Epithelial cell of proximal tubule (primary cell): Measurements from ENCODE around the gene FCRL6. TPM values are rescaled to one million over a fixed set of nuclear protein-coding genes. Genes with fewer than 3 reads are reported as not detected.

Source experiments
- DNase-seq: peaks from one replicate; pipeline ENCODE4 v3.0.0-alpha.2; 2011; ENCODE audit warnings: low read depth
- H3K4me3 ChIP-seq: 2 replicates; pipeline ENCODE4 v1.5.1; 2011; ENCODE audit warnings: low read depth, mild to moderate bottlenecking, low read length
- total RNA-seq: library from RNA; depleted of rRNA; stranded (reverse); fragments of >200 nt; gene quantifications from 2 replicates; pipeline ENCODE4 v1.2.3, GENCODE V29; 2015
- TF ChIP-seq, protein P1 (sequence below): conservative IDR thresholded peaks from 2 replicates; pipeline ENCODE4 v1.5.1; 2012; ENCODE audit warnings: low read depth, mild to moderate bottlenecking, low read length

The FCRL6 gene
- total RNA-seq, 1 donor from 2014 or later, result not detected

DNA sequence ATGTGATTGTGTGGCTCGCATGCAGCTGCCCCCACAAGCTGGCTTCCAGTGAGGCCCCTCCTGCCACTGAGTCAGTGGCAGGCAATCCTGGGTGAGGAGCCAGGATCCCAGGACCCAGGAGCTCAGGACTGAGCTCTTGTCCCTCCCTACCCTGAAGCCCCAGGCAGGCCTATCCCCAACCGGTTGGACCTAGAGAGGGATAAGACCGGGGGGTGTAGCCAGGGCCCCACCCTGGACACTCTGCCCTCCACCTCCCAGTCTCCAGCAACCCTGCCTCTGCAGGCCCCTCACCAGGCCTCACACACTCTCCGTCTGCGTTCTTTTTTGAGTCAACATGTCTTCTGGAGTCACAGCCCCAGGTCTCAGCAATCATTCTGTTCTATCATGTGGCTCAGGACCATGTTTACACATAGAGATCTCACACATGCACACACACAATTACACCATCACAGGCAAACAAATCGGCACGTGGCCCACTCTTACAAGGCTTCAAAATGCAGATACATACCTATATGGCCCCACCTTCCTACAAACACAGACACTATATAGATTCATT, 57.7 kb downstream of the FCRL6 start:
- TF ChIP-seq, protein P1, sequence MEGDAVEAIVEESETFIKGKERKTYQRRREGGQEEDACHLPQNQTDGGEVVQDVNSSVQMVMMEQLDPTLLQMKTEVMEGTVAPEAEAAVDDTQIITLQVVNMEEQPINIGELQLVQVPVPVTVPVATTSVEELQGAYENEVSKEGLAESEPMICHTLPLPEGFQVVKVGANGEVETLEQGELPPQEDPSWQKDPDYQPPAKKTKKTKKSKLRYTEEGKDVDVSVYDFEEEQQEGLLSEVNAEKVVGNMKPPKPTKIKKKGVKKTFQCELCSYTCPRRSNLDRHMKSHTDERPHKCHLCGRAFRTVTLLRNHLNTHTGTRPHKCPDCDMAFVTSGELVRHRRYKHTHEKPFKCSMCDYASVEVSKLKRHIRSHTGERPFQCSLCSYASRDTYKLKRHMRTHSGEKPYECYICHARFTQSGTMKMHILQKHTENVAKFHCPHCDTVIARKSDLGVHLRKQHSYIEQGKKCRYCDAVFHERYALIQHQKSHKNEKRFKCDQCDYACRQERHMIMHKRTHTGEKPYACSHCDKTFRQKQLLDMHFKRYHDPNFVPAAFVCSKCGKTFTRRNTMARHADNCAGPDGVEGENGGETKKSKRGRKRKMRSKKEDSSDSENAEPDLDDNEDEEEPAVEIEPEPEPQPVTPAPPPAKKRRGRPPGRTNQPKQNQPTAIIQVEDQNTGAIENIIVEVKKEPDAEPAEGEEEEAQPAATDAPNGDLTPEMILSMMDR, result no peak
- H3K4me3 ChIP-seq, result no peak overlapping the region
- no peak for DNase-seq

DNA sequence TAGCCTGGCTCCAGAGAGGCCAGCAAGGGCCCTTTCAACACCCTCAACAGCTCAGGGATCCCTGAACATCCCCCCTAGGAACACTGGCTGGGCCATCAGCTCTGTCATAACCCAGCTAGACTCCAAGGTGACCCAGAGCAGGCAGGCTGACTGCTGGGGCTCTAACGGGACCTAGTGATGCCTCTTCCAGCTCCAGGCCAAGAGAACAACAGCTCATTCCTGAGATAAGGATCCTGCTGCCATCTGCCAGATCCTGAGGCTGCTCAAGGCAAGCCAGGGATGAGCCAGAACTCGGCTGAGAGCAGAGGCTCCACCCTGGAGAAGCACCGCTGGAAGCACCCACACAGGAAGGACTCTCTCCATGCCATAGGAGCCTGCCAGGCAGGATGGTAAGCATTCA, 58.3 kb downstream of the FCRL6 start:
- DNase-seq, result no peak
- H3K4me3 ChIP-seq, result no peak overlapping the region
- TF ChIP-seq, protein P1, result no peak

DNA sequence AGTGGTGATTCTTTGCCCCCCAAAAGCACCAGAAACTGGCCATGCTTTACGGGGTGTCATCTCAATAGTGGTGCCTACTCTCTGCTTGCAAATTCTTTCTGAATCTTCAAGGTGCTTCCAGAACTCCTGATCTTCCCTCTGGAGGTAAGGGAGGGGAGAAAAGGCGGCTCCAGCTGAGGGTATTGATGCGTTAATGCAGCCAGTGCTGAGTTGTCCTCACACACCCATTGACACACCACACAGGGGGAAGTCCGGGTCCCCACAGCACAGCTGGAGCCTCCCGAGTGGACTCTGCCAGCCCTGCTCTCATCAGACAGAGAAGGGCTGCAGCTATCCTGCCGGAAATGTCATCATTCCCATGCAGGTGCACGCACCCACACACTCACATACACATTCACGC, 59.1 kb downstream of the FCRL6 start:
- DNase-seq, result no peak
- H3K4me3 ChIP-seq, result no peak overlapping the region
- TF ChIP-seq, protein P1, result no peak

DNA sequence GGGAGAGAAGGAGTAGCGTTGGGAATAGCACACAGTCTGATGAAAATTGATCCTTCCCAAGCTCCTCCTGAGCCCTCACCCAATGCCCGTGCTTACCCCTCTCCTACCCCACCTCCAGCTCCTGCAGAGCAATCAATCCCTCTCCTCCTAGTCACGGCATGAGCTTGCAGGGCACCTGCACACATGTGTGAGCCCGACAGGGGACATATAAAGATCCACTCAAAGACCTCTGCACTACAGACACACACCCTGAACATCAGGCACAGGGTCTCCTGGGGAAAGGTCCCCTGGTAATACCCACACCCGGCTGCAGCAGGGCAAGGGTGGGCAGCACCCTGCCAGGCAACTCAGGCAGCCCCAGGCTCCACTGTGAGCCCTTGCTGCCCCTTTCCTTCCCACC, 59.9 kb downstream of the FCRL6 start:
- TF ChIP-seq, protein P1, result no peak

DNA sequence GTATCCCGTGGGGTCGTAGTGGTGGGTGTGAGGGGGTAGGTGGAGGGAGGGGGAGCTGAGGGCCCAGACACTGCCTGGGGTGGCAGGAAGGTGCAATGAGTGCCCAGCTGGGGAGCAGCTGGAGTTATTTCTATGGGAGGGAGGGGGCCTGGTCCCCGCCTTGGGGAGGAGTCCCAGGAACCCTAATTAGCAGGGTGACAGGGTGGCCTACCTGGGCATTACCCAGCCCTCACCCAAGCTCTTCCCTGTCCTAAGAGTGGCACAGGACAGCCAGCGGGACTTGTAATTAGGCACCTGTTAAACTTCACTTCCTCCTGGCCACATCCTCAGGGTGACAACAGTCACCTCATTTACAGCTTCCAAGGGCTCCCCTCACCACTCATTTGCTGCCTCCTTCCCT, 60.4 kb downstream of the FCRL6 start, which contains the start of gene VSIG8:
Gene VSIG8, minus strand, starts transcription at position 101 of the 400 bp plus-strand sequence. CDS start 136 bp downstream, outside the sequence.
- TF ChIP-seq, protein P1, result no peak
- DNase-seq, result no peak
- no peak within 1 kb of the TSS for H3K4me3 ChIP-seq

More for the DNA sequence above, 59.9 kb downstream of the FCRL6 start:
- no peak overlapping the region for H3K4me3 ChIP-seq
- no peak for DNase-seq

DNA sequence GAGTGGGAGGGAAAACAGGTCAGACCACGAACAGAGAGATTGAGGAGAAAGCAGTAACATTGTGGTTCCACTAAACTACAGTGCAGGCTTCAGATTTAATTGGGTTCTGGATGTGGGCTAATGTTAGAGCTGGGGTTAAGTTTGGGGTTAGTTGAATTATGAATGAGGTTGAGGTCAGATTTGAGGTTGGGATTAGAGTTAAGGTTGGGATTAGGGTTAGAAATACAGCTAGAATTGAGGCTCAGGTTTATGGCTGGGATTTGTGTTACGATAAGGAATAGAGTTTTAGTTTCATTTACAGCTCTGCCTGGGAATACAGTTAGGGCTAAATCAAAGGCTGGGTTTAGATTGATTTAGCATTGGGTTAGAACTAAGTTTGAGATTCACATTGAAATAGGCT, 62.1 kb downstream of the FCRL6 start:
- DNase-seq, result no peak
- TF ChIP-seq, protein P1, result no peak
- no peak overlapping the region for H3K4me3 ChIP-seq

Other genes starting within 250 kb of the FCRL6 start
- not detected in 2 replicates for gene APCS, start 214.5 kb upstream of the FCRL6 start, total RNA-seq
- gene CRP, start 87.8 kb upstream of the FCRL6 start, total RNA-seq, result not detected in 2 replicates
- gene DUSP23, start 21.4 kb upstream of the FCRL6 start, total RNA-seq, result 54.5 and 83.5 TPM in 2 replicates
- not detected in 2 replicates for gene SLAMF8, start 24.5 kb downstream of the FCRL6 start, total RNA-seq
- gene VSIG8, start 60.3 kb downstream of the FCRL6 start, total RNA-seq, result not detected in 2 replicates
- gene CFAP45, start 97.8 kb downstream of the FCRL6 start, total RNA-seq, result 0.46 and 0.65 TPM in 2 replicates
- gene TAGLN2, start 123.1 kb downstream of the FCRL6 start, total RNA-seq, result 584 and 1,256 TPM in 2 replicates
- gene IGSF9, start 143.3 kb downstream of the FCRL6 start, total RNA-seq, result 1.4 and 2.0 TPM in 2 replicates
- not detected in 2 replicates for gene SLAMF9, start 151.9 kb downstream of the FCRL6 start, total RNA-seq
- gene PIGM, start 229.6 kb downstream of the FCRL6 start, total RNA-seq, result 2.2 and 2.5 TPM in 2 replicates